C4-2B (cell line): ENCODE measurements around the gene LAMA5.

Experiments used
- CTCF ChIP-seq: fragments of 450-650 bp; conservative IDR thresholded peaks from 2 replicates; pipeline ENCODE4 v1.5.1; 2017; ENCODE audit warnings: mild to moderate bottlenecking
- ZFX ChIP-seq: fragments of 450-650 bp; IDR thresholded peaks from 2 replicates; pipeline ENCODE4 v1.6.1; 2017

GRCh38 chr20:62272200-62272599 is 94.9 kb downstream of the LAMA5 start:
- TF ChIP-seq CTCF (no peak), ZFX (no peak)
